ENCODE measurements around the gene PPP6R3.
"Not testable (repeated sequence)": the region's sequence is repeated elsewhere in the genome, so short reads cannot be mapped to it uniquely, and the experiment has no call there.

PPP6R3 gene

DNA sequence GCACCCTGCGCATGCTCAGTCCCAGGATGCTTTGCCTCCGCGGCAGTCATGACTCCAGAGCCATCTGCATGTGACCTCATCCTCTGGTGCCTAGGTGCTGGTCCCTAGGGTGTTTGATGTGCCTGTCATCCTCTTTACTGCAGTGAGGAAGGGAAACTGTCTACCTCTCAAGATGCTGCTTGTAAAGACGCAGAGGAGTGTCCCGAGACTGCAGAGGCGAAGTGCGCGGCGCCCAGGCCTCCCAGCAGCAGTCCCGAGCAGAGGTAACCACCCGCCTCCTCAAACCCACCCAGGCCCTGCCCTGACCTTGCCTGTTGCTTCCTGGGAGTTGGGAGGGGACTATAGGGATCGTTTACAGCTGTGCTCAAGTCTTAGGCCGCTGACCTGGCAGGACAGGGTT lies 149.2 kb downstream of the PPP6R3 start:
- no peak for DNase-seq (ENCODE audit: low spot score)
- in situ Hi-C loops (cut with MboI; ENCODE audit: low pct_unique_long_range_greater_than_20kb, low sequenced_read_pairs, unreplicated experiment) = no loop called here
- TF ChIP-seq, protein P1, sequence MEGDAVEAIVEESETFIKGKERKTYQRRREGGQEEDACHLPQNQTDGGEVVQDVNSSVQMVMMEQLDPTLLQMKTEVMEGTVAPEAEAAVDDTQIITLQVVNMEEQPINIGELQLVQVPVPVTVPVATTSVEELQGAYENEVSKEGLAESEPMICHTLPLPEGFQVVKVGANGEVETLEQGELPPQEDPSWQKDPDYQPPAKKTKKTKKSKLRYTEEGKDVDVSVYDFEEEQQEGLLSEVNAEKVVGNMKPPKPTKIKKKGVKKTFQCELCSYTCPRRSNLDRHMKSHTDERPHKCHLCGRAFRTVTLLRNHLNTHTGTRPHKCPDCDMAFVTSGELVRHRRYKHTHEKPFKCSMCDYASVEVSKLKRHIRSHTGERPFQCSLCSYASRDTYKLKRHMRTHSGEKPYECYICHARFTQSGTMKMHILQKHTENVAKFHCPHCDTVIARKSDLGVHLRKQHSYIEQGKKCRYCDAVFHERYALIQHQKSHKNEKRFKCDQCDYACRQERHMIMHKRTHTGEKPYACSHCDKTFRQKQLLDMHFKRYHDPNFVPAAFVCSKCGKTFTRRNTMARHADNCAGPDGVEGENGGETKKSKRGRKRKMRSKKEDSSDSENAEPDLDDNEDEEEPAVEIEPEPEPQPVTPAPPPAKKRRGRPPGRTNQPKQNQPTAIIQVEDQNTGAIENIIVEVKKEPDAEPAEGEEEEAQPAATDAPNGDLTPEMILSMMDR (IDR thresholded peaks at IDR 0.05; ENCODE audit: extremely low read depth, insufficient read depth, missing control alignments) = no peak

DNA sequence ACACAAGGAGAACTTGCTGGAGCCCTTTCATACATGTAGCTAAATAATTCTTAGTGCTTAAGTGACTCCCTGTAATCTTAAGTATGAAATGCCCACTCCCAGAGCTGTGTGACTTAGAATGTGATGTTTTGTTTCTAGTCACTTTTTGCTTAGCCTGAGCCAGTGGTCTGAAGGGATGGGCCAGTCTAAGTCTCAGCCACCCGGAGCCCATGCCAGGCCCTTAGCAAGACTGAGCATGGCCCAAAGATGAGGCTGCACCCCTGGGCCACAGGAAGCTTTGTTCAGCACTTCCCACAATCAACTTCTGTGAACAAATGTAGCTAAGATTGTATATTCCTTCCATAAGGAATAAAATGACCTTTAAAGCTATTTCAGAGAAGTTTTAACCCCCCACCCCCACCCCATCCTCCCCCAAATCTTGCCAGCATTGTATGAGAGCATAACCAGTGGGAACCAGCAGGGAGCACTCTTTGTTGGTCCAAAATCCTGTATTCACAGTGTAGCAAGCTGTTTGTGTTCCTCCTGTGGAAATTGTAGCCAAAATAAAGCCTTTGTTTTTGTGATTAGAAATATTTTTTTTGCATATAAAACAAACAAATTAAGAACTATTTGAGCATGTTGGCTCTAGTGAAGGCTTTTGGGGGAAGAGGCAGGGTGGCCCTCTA lies 150.0 kb downstream of the PPP6R3 start:
- in situ Hi-C loops (cut with MboI; ENCODE audit: low pct_unique_long_range_greater_than_20kb, low sequenced_read_pairs, unreplicated experiment) = no loop called here
- no peak for DNase-seq (ENCODE audit: low spot score)
- TF ChIP-seq, protein P1 (IDR thresholded peaks at IDR 0.05; ENCODE audit: extremely low read depth, insufficient read depth, missing control alignments) = no peak

DNA sequence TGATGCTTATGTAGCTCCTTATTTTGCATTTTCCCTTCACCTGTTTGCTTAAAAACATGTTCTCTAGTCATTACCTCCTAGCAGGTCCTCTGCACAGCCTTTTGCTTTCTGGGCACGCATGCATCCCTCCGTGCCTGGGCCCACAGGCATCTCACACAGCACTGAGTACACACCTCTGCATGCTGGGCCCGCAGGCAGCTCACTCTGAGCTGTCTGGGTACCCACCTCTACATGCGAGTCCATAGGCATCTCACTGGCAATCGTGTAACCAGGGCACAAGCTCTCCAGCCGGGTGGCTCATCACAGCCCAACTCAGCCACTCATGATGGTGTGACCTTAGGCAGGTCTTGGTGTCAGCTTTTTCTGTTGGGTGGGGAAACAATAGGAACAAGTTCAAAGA lies 155.1 kb downstream of the PPP6R3 start:
- DNase-seq (ENCODE audit: low spot score) = no peak
- TF ChIP-seq, protein P1 (IDR thresholded peaks at IDR 0.05; ENCODE audit: extremely low read depth, insufficient read depth, missing control alignments) = no peak
- in situ Hi-C loops (cut with MboI; ENCODE audit: low pct_unique_long_range_greater_than_20kb, low sequenced_read_pairs, unreplicated experiment) = no loop called here

DNA sequence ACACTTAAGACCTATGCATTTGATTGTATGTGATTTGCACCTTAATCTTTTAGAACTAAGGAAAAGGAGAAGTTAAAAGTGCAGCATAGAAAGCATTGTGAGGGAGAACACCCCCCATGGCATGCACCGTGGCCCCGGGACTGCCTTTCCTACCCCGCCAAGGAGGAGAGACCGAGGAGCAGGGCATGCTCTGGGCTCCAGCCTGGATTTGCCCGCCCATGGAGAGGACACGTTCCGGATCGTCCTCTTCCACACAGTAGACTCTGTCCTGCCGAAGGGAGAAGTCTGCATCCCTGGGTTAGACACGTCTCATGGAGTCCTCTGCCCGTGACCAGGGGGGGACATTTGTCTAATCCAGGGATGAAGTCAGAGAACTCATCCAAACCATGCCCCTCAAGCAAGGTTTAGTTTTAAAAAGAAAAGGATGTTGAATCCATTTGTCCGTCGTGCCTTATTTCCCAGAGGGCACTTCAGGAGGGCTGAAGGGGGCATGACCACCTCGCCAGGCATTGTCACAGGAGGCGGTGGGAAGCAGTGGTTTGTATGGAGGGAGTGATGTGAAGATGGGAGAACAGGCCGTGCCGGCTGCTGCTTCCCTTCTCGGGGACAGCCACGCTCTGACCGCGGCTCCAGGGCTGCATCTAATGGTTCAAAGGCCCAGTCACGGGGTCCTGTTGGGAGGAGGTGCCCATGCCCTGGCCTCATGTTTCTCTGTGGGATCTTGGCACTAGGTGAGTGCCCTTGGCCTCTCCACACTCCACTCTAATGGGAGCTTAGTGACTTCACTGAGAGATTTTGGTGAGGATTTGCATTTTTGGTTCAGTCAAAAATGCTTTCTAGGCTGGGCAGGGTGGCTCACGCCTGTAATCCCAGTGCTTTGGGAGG lies 157.6 kb downstream of the PPP6R3 start:
- no peak for DNase-seq (ENCODE audit: low spot score)
- TF ChIP-seq, protein P1 (IDR thresholded peaks at IDR 0.05; ENCODE audit: extremely low read depth, insufficient read depth, missing control alignments) = no peak
- in situ Hi-C loops (cut with MboI; ENCODE audit: low pct_unique_long_range_greater_than_20kb, low sequenced_read_pairs, unreplicated experiment) = no loop called here

DNA sequence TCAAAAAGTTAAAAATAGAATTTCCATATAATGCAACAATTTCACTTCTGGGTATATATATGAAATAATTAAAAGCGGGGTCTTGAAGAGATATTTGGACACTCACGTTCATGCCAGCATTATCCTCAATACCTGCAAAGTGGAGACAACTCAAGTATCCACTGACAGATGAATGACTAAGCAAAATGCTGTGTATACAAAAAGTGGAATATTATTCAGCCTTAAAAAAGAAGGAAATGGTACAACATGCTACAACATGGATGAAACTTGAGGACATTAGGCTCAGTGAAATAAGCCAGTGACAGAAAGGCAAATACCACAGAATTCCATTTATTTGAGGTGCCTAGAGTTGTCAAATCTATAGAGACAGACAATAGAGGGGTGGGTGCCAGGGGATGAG lies 161.3 kb downstream of the PPP6R3 start:
- DNase-seq (ENCODE audit: low spot score) = no peak
- TF ChIP-seq, protein P1 (IDR thresholded peaks at IDR 0.05; ENCODE audit: extremely low read depth, insufficient read depth, missing control alignments) = no peak
- in situ Hi-C loops (cut with MboI; ENCODE audit: low pct_unique_long_range_greater_than_20kb, low sequenced_read_pairs, unreplicated experiment) = no loop called here

DNA sequence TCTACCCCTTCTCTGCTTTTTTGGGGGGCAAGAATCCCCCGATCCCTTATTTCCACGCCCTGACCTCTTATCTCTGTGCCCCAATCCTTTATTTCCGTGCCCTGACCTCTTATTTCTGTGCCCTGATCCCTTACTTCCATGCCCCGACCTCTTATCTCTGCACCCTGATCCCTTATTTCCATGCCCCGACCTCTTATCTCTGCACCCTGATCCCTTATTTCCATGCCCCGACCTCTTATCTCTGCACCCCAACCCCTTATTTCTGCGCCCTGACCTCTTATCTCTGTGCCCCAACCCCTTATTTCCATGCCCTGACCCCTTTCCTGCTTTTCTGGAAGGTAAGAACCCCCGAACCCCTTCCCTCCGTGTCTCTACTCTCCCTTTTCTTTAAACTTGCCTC lies 163.2 kb downstream of the PPP6R3 start:
- in situ Hi-C loops (cut with MboI; ENCODE audit: low pct_unique_long_range_greater_than_20kb, low sequenced_read_pairs, unreplicated experiment) = not testable (repeated sequence)

DNA sequence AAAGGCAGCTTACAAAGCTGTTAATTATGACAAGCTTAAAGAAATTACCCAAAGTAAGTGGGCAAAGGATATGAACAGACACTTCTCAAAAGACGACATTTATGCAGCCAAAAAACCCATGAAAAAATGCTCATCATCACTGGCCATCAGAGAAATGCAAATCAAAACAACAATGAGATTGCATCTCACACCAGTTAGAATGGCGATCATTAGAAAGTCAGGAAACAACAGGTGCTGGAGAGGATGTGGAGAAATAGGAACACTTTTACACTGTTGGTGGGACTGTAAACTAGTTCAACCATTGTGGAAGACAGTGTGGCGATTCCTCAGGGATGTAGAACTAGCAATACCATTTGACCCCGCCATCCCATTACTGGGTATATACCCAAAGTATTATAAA lies 164.5 kb downstream of the PPP6R3 start:
- in situ Hi-C loops (cut with MboI; ENCODE audit: low pct_unique_long_range_greater_than_20kb, low sequenced_read_pairs, unreplicated experiment); DNase-seq (ENCODE audit: low spot score): not testable (repeated sequence)

More for the DNA sequence above, 163.2 kb downstream of the PPP6R3 start:
- not testable (repeated sequence) for DNase-seq (ENCODE audit: low spot score)

DNA sequence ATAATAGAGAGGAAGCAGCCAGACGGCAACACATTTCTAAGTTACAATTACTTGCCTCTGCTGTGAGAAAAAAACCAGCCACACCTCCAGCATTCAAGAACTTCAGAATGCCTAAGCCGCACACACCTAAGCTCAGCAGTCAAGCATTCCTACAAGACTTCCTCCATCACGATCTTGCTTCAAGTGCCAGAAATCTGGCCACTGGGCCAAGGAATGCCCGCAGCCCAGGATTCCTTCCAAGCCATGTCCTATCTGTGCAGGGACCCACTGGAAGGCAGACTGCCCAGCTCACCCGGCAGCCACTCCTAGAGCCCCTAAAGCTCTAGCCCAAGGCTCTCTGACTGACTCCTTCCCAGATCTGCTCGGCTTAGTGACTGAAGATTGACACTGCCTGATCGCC lies 165.7 kb downstream of the PPP6R3 start:
- DNase-seq (ENCODE audit: low spot score); in situ Hi-C loops (cut with MboI; ENCODE audit: low pct_unique_long_range_greater_than_20kb, low sequenced_read_pairs, unreplicated experiment): not testable (repeated sequence)

DNA sequence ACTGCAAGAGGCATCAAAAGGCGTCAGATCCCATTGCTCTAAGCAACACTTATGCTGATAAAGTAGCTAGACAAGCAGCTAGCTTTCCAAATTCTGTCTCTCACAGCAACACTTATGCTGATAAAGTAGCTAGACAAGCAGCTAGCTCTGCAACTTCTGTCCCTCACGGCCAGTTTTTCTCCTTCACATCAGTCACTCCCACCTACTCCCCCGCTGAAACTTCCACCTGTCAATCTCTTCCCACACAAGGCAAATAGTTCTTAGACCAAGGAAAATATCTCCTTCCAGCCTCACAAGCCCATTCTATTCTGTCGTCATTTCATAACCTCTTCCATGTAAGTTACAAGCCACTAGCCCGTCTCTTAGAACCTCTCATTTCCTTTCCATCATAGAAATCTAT lies 168.3 kb downstream of the PPP6R3 start:
- in situ Hi-C loops (cut with MboI; ENCODE audit: low pct_unique_long_range_greater_than_20kb, low sequenced_read_pairs, unreplicated experiment); DNase-seq (ENCODE audit: low spot score): not testable (repeated sequence)

DNA sequence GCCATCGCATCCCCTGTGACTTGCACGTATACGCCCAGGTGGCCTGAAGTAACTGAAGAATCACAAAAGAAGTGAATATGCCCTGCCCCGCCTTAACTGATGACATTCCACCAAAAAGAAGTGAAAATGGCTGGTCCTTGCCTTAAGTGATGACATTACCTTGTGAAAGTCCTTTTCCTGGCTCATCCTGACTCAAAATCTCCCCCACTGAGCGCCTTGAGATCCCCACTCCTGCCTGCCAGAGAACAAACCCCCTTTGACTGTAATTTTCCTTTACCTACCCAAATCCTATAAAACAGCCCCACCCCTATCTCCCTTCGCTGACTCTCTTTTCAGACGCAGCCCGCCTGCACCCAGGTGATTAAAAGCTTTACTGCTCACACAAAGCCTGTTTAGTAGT lies 171.8 kb downstream of the PPP6R3 start:
- in situ Hi-C loops (cut with MboI; ENCODE audit: low pct_unique_long_range_greater_than_20kb, low sequenced_read_pairs, unreplicated experiment); DNase-seq (ENCODE audit: low spot score): not testable (repeated sequence)

Measured in GM13977 (cell line).